SJSA1 (cell line): Measurements from ENCODE around the gene COL5A2. TPM values are rescaled to one million over a fixed set of nuclear protein-coding genes. Genes with fewer than 3 reads are reported as not detected.

Experiments used
- DNase-seq, 2 experiments: peaks; one replicate each; pipeline ENCODE4 v3.0.0-alpha.2; 2015 to 2020; ENCODE audit warnings: low spot score in 2 of 2, low read depth in 1 of 2
- H3K27ac ChIP-seq: fragments of 250-450 bp; sonication (Bioruptor Pico); 2 replicates; pipeline ENCODE4 v1.5.1; 2020; ENCODE audit warnings: mild to moderate bottlenecking, moderate library complexity
- H3K27me3 ChIP-seq: fragments of 250-450 bp; sonication (Bioruptor Pico); replicated peaks from 2 replicates; pipeline ENCODE4 v1.5.1; 2020; ENCODE audit warnings: mild to moderate bottlenecking, moderate library complexity
- H3K36me3 ChIP-seq: fragments of 250-450 bp; sonication (Bioruptor Pico); 2 replicates; pipeline ENCODE4 v1.5.1; 2020; ENCODE audit warnings: mild to moderate bottlenecking
- H3K4me1 ChIP-seq: fragments of 250-450 bp; sonication (Bioruptor Pico); replicated peaks from 2 replicates; pipeline ENCODE4 v1.6.1; 2021; ENCODE audit warnings: mild to moderate bottlenecking
- H3K4me3 ChIP-seq: fragments of 250-450 bp; sonication (Bioruptor Pico); 2 replicates; pipeline ENCODE4 v1.5.1; 2020; ENCODE audit warnings: mild to moderate bottlenecking
- H3K9me3 ChIP-seq: fragments of 250-450 bp; sonication (Bioruptor Pico); replicated peaks from 2 replicates; pipeline ENCODE4 v1.5.1; 2020; ENCODE audit warnings: mild to moderate bottlenecking
- total RNA-seq: library from RNA; depleted of rRNA; stranded (reverse); fragments of >200 nt; shearing (Covaris generic); gene quantifications from 2 replicates; pipeline ENCODE4 v1.2.3, GENCODE V29; 2014

COL5A2 gene
- total RNA-seq, 1 experiment from 2014 or later = 917 TPM

- Histone ChIP-seq H3K4me3 (no peak overlapping the region), H3K27me3 (no peaks in the 10 kb centered on the region), H3K4me1 (peaks cover 26% of the 10 kb centered on the region), H3K36me3 (no peaks in the 10 kb centered on the region), H3K9me3 (no peaks in the 10 kb centered on the region), H3K27ac (no peak overlapping the region)
- no peak for DNase-seq
These were observed 23.7 kb upstream of the COL5A2 start for GRCh38 chr2:189203177-189203799.

GRCh38 chr2:189199797-189200196 is 20.2 kb upstream of the COL5A2 start:
- H3K9me3 ChIP-seq = no peaks in the 10 kb centered on the region
- no peak overlapping the region for H3K4me3 ChIP-seq
- H3K27me3 ChIP-seq = no peaks in the 10 kb centered on the region
- H3K27ac ChIP-seq = no peak overlapping the region
- H3K4me1 ChIP-seq = peaks cover 17% of the 10 kb centered on the region
- no peaks in the 10 kb centered on the region for H3K36me3 ChIP-seq
- no peak for DNase-seq

- Histone ChIP-seq H3K4me1 (no peaks in the 10 kb centered on the region), H3K27me3 (no peaks in the 10 kb centered on the region), H3K36me3 (no peaks in the 10 kb centered on the region), H3K27ac (no peak overlapping the region), H3K4me3 (no peak overlapping the region), H3K9me3 (no peaks in the 10 kb centered on the region)
- DNase-seq = no peak
These were observed 13.2 kb upstream of the COL5A2 start for GRCh38 chr2:189192766-189193165.

- DNase-seq = no peak
- no peaks in the 10 kb centered on the region for H3K27me3 ChIP-seq
- H3K4me1 ChIP-seq = no peaks in the 10 kb centered on the region
- no peak overlapping the region for H3K4me3 ChIP-seq
- H3K27ac ChIP-seq = no peak overlapping the region
- no peaks in the 10 kb centered on the region for H3K36me3 ChIP-seq
- no peaks in the 10 kb centered on the region for H3K9me3 ChIP-seq
These were observed 12.2 kb upstream of the COL5A2 start for GRCh38 chr2:189191766-189192165.

- Histone ChIP-seq H3K27ac (no peak overlapping the region), H3K27me3 (no peaks in the 10 kb centered on the region), H3K36me3 (no peaks in the 10 kb centered on the region), H3K4me1 (no peaks in the 10 kb centered on the region), H3K9me3 (no peaks in the 10 kb centered on the region), H3K4me3 (no peak overlapping the region)
- no peak for DNase-seq
These were observed 11.1 kb upstream of the COL5A2 start for GRCh38 chr2:189190685-189191084.

GRCh38 chr2:189188115-189188805 is 8.7 kb upstream of the COL5A2 start:
- H3K4me3 ChIP-seq = no peak overlapping the region
- no peaks in the 10 kb centered on the region for H3K4me1 ChIP-seq
- no peaks in the 10 kb centered on the region for H3K9me3 ChIP-seq
- no peaks in the 10 kb centered on the region for H3K27me3 ChIP-seq
- DNase-seq = no peak
- H3K27ac ChIP-seq = no peak overlapping the region
- no peaks in the 10 kb centered on the region for H3K36me3 ChIP-seq

GRCh38 chr2:189183170-189183569 is 3.6 kb upstream of the COL5A2 start:
- Histone ChIP-seq H3K27me3 (no peaks in the 10 kb centered on the region), H3K4me1 (peaks cover 7% of the 10 kb centered on the region), H3K36me3 (no peaks in the 10 kb centered on the region; the same call in 1 of the 2 replicates), H3K4me3 (no peak overlapping the region), H3K9me3 (no peaks in the 10 kb centered on the region), H3K27ac (no peak overlapping the region)
- no peak for DNase-seq

- Histone ChIP-seq H3K36me3 (peaks cover 1% of the 10 kb centered on the region), H3K4me1 (peaks cover 7% of the 10 kb centered on the region), H3K4me3 (no peak overlapping the region), H3K9me3 (no peaks in the 10 kb centered on the region), H3K27me3 (no peaks in the 10 kb centered on the region), H3K27ac (no peak overlapping the region)
- no peak for DNase-seq
These were observed 2.1 kb upstream of the COL5A2 start for GRCh38 chr2:189181706-189182105.

- peaks cover 22% of the 10 kb centered on the region for H3K4me1 ChIP-seq
- H3K9me3 ChIP-seq = no peaks in the 10 kb centered on the region
- peak; percentile 68 to 78 for DNase-seq
- peak overlapping the region; percentile 60 for H3K4me3 ChIP-seq
- H3K27ac ChIP-seq = peak overlapping the region; percentile 84
- H3K27me3 ChIP-seq = no peaks in the 10 kb centered on the region
- H3K36me3 ChIP-seq = peaks cover 25% of the 10 kb centered on the region
These were observed 613 bp downstream of the COL5A2 start for GRCh38 chr2:189178726-189179569.

GRCh38 chr2:189178054-189178453 is 1.5 kb downstream of the COL5A2 start:
- H3K27ac ChIP-seq = peak overlapping the region; percentile 84
- H3K9me3 ChIP-seq = no peaks in the 10 kb centered on the region
- peaks cover 22% of the 10 kb centered on the region for H3K4me1 ChIP-seq
- no peak for DNase-seq
- peak overlapping the region; percentile 60 for H3K4me3 ChIP-seq
- no peaks in the 10 kb centered on the region for H3K27me3 ChIP-seq
- H3K36me3 ChIP-seq = peaks cover 30% of the 10 kb centered on the region

GRCh38 chr2:189177251-189177840 is 2.2 kb downstream of the COL5A2 start:
- H3K27me3 ChIP-seq = no peaks in the 10 kb centered on the region
- peak overlapping the region; percentile 60 for H3K4me3 ChIP-seq
- H3K27ac ChIP-seq = peak overlapping the region; percentile 84
- H3K9me3 ChIP-seq = no peaks in the 10 kb centered on the region
- H3K4me1 ChIP-seq = peaks cover 25% of the 10 kb centered on the region
- H3K36me3 ChIP-seq = peaks cover 34% of the 10 kb centered on the region
- DNase-seq = peak in 1 of 2 experiments; percentile 33

- Histone ChIP-seq H3K4me3 (peak overlapping the region; percentile 60), H3K4me1 (peaks cover 33% of the 10 kb centered on the region), H3K27ac (peak overlapping the region; percentile 84), H3K36me3 (peaks cover 42% of the 10 kb centered on the region), H3K9me3 (no peaks in the 10 kb centered on the region), H3K27me3 (no peaks in the 10 kb centered on the region)
- no peak for DNase-seq
These were observed 3.0 kb downstream of the COL5A2 start for GRCh38 chr2:189176516-189176915.

- peaks cover 48% of the 10 kb centered on the region for H3K36me3 ChIP-seq
- H3K27me3 ChIP-seq = no peaks in the 10 kb centered on the region
- peaks cover 38% of the 10 kb centered on the region for H3K4me1 ChIP-seq
- H3K9me3 ChIP-seq = no peaks in the 10 kb centered on the region
- H3K27ac ChIP-seq = no peak overlapping the region
- DNase-seq = no peak
- peak overlapping the region; percentile 60 for H3K4me3 ChIP-seq
These were observed 3.6 kb downstream of the COL5A2 start for GRCh38 chr2:189175869-189176433.
